HL-60 (cell line): Measurements from ENCODE around the gene SLC2A8.

ENCODE experiments used
- POLR2AphosphoS5 ChIP-seq: IDR thresholded peaks from 2 replicates; pipeline ENCODE4 v1.6.1; 2012; ENCODE audit warnings: low read depth
- TF ChIP-seq, protein P1 (sequence below): IDR thresholded peaks from one replicate; pipeline ENCODE4 v1.5.1; 2011; ENCODE audit warnings: low read length, control low read depth, inconsistent platforms; ENCODE audit not compliant: insufficient read depth

DNA sequence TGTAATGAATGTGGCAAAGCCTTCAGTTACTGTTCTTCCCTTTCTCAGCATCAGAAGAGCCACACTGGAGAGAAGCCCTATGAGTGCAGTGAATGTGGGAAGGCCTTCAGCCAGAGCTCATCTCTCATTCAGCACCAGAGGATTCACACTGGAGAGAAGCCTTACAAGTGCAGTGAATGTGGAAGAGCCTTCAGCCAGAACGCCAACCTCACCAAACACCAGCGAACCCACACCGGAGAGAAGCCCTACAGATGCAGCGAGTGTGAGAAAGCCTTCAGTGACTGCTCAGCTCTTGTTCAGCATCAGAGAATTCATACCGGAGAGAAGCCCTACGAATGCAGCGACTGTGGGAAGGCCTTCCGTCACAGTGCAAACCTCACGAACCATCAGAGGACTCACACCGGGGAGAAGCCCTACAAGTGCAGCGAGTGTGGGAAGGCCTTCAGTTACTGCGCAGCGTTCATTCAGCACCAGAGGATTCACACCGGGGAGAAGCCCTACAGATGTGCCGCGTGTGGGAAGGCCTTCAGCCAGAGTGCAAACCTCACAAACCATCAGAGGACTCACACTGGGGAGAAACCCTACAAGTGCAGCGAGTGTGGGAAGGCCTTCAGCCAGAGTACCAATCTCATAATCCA, 47.4 kb downstream of the SLC2A8 start:
- TF ChIP-seq POLR2AphosphoS5: no peak
- TF ChIP-seq, protein P1, sequence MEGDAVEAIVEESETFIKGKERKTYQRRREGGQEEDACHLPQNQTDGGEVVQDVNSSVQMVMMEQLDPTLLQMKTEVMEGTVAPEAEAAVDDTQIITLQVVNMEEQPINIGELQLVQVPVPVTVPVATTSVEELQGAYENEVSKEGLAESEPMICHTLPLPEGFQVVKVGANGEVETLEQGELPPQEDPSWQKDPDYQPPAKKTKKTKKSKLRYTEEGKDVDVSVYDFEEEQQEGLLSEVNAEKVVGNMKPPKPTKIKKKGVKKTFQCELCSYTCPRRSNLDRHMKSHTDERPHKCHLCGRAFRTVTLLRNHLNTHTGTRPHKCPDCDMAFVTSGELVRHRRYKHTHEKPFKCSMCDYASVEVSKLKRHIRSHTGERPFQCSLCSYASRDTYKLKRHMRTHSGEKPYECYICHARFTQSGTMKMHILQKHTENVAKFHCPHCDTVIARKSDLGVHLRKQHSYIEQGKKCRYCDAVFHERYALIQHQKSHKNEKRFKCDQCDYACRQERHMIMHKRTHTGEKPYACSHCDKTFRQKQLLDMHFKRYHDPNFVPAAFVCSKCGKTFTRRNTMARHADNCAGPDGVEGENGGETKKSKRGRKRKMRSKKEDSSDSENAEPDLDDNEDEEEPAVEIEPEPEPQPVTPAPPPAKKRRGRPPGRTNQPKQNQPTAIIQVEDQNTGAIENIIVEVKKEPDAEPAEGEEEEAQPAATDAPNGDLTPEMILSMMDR: no peak
